ENCODE data around the gene AGMAT. TPM values are rescaled to one million over a fixed set of nuclear protein-coding genes. Genes with fewer than 3 reads are reported as not detected.

Gene AGMAT
- total and polyA plus RNA-seq, 2 of the 13 experiments (the other 11 are each of a cell fraction or from before 2014, with no cell fraction given), result 59.1 to 174 TPM

DNA sequence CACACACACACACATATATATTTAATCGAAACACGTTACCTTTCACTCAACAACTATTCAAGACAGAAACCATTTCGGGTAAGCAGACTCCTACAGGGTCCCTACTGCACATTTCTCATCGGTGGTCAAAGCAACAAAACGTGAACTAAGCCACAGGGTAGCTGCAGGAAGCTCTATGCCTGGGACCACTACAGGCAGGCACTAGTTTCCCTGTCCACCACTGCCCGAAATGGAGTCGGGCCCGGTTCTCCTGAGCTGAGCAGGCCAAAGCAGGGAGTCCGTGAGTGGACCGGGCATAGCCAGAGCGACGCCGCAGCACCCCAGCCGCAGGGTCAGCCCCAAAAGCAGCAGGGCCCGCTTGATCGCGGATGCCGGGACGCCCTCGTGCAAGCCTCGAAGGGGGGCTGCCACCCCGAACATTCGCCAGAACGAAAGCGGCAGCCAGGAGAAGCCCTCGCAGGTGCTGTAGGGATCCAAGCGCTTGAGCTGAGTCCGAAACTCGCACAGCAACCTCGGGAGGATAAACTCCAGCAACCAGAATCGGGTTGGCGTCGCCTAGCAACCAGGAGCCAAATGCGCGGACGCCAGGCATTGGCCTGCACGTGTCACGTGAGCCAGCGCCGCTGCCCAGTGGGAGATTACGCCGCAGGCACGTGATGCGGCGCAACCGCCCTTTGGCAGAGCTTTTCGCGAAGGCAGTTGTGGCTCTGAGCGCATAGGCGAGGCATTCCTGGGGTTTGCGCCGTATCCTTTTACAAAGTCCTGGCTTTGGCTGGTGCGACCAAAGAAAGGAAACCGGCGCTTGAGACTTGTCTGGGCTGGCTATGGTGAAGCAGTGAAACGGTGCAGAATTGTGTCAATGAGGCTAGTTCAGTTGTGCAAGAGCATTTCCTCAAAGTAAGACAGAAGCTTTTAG, 18.5 kb upstream of the AGMAT start (continued):
- TF ChIP-seq, protein P1, sequence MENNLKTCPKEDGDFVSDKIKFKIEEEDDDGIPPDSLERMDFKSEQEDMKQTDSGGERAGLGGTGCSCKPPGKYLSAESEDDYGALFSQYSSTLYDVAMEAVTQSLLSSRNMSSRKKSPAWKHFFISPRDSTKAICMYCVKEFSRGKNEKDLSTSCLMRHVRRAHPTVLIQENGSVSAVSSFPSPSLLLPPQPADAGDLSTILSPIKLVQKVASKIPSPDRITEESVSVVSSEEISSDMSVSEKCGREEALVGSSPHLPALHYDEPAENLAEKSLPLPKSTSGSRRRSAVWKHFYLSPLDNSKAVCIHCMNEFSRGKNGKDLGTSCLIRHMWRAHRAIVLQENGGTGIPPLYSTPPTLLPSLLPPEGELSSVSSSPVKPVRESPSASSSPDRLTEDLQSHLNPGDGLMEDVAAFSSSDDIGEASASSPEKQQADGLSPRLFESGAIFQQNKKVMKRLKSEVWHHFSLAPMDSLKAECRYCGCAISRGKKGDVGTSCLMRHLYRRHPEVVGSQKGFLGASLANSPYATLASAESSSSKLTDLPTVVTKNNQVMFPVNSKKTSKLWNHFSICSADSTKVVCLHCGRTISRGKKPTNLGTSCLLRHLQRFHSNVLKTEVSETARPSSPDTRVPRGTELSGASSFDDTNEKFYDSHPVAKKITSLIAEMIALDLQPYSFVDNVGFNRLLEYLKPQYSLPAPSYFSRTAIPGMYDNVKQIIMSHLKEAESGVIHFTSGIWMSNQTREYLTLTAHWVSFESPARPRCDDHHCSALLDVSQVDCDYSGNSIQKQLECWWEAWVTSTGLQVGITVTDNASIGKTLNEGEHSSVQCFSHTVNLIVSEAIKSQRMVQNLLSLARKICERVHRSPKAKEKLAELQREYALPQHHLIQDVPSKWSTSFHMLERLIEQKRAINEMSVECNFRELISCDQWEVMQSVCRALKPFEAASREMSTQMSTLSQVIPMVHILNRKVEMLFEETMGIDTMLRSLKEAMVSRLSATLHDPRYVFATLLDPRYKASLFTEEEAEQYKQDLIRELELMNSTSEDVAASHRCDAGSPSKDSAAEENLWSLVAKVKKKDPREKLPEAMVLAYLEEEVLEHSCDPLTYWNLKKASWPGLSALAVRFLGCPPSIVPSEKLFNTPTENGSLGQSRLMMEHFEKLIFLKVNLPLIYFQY (CRISPR knock-in tag; IDR thresholded peaks at IDR 0.05; ENCODE audit: borderline replicate concordance), result 0 out of 2 replicates have a peak, but pooled peaks have one; percentile 30
- TF ChIP-seq ZNF331 (CRISPR knock-in tag; IDR thresholded peaks at IDR 0.05) (peak; percentile 79), ZFY (CRISPR knock-in tag; IDR thresholded peaks at IDR 0.05) (peak; percentile 73), FOSL1 (CRISPR knock-in tag; IDR thresholded peaks at IDR 0.05; ENCODE audit: borderline replicate concordance) (no peak), ZNF788 (CRISPR knock-in tag; IDR thresholded peaks at IDR 0.05; ENCODE audit: borderline replicate concordance) (peak; percentile 85; the same call in 1 of the 2 replicates), FOXP1 (IDR thresholded peaks at IDR 0.05) (no peak), FOXP1 (CRISPR knock-in tag; IDR thresholded peaks at IDR 0.05) (0 out of 2 replicates have a peak, but pooled peaks have one; percentile 18), ZNF30 (CRISPR knock-in tag; IDR thresholded peaks at IDR 0.05) (peak; percentile 54; the same call in 1 of the 2 replicates), ZNF777 (CRISPR knock-in tag; IDR thresholded peaks at IDR 0.05) (0 out of 2 replicates have a peak, but pooled peaks have one; percentile 27), SOX13 (IDR thresholded peaks at IDR 0.05) (no peak), SOX13 (CRISPR knock-in tag; conservative IDR thresholded peaks at IDR 0.05 in 1 of 2, IDR thresholded peaks at IDR 0.05 in 1 of 2) (peak in 1 of 2 experiments; percentile 39; a peak in 2 of 4 replicates), ATRX (CRISPR knock-in tag; IDR thresholded peaks at IDR 0.05; ENCODE audit: borderline replicate concordance) (no peak), MLLT10 (CRISPR knock-in tag; IDR thresholded peaks at IDR 0.05) (no peak), BRD4 (CRISPR knock-in tag; IDR thresholded peaks at IDR 0.05) (peak; percentile 40; the same call in 1 of the 2 replicates), CBX1 (IDR thresholded peaks at IDR 0.05; ENCODE audit: low read depth) (no peak), ESRRA (CRISPR knock-in tag; IDR thresholded peaks at IDR 0.05; ENCODE audit: low read depth) (no peak), GLI4 (CRISPR knock-in tag; IDR thresholded peaks at IDR 0.05; ENCODE audit: borderline replicate concordance) (peak; percentile 80), ZSCAN29 (CRISPR knock-in tag; conservative IDR thresholded peaks at IDR 0.05) (peak; percentile 67), ZNF614 (CRISPR knock-in tag; IDR thresholded peaks at IDR 0.05; ENCODE audit: borderline replicate concordance) (peak; percentile 75; the same call in 1 of the 2 replicates), ZBTB39 (CRISPR knock-in tag; IDR thresholded peaks at IDR 0.05) (no peak; the same call in none of the 2 replicates), GMEB2 (CRISPR knock-in tag; IDR thresholded peaks at IDR 0.05; ENCODE audit: low read depth) (peak; percentile 89)
